ENCODE results near the gene SCT. TPM values are rescaled to one million over a fixed set of nuclear protein-coding genes. Genes with fewer than 3 reads are reported as not detected.
A peak's percentile ranks its signal among the peaks of the same experiment; 100 is the strongest.

Gene SCT
- total and polyA plus RNA-seq, 2 of the 4 experiments (the other 2 are of a cell fraction), result not detected

DNA sequence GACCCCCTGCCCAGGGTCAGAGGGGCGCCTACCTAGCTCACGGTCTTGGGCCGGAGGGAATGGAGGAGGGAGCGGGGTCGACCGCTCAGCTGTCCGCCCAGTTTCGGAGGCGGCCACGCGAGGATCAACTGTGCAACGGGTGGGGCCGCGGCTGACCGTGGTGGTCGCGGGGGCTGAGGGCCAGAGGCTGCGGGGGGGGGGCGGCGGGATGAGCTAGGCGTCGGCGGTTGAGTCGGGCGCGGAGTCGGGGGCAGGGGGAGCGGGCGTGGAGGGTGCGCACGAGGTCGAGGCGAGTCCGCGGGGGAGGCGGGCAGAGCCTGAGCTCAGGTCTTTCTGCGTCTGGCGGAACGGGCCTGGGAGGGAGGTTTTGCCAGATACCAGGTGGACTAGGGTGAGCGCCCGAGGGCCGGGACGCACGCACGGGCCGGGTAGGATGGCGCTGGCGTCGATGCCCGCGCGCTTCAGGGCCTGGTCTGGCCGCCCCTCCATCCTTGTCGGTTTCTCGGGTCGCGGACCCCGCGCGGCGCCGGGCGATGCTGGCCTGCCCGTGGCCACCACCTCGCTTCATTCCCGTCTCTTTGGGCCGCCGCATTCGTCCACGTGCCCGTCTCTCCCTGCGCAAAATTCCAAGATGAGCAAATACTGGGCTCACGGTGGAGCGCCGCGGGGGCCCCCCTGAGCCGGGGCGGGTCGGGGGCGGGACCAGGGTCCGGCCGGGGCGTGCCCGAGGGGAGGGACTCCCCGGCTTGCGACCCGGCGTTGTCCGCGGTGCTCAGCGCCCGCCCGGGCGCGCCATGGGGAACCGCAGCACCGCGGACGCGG, 9.7 kb upstream of the SCT start, which contains the start of gene DRD4:
TSS of gene DRD4 (plus strand) at position 759 of the 822 bp plus-strand sequence. CDS start at position 795, 36 bp downstream.
- no TSS peak for BruUV-seq (replicated peaks)
- Histone ChIP-seq H2BK20ac (ENCODE audit: low read depth, low read length) (no peak within 1 kb of the TSS), H4K5ac (ENCODE audit: low read depth, low read length) (no peak within 1 kb of the TSS; the same call in 1 of the 2 replicates), H3K36me3 (ENCODE audit: control insufficient read depth, insufficient read depth, low read length) (peaks cover 4% of the 10 kb centered on the region), H3K4me3 (ENCODE audit: insufficient read depth, low read depth, low read length) (peak within 1 kb of the TSS; percentile 23; the same call in 1 of the 2 replicates), H2BK15ac (ENCODE audit: low read depth, low read length) (no peak within 1 kb of the TSS), H3K27me3 (ENCODE audit: control insufficient read depth, insufficient read depth, low read length) (peaks cover 16% of the 10 kb centered on the region; the same call in 1 of the 2 replicates), H3K9me3 (ENCODE audit: control insufficient read depth, insufficient read depth, low read length) (no peaks in the 10 kb centered on the region), H4K91ac (ENCODE audit: insufficient read depth, low read depth, low read length) (no peak within 1 kb of the TSS), H4K20me1 (ENCODE audit: insufficient read depth, low read length) (peaks cover 41% of the 10 kb centered on the region), H3K9me1 (ENCODE audit: insufficient read depth, low read length) (no peaks in the 10 kb centered on the region), H3K23ac (ENCODE audit: low read depth, low read length) (no peak within 1 kb of the TSS), H3K9ac (ENCODE audit: low read depth, low read length) (no peak within 1 kb of the TSS), H4K8ac (ENCODE audit: low read depth in 2 of 2, low read length in 2 of 2) (no peak within 1 kb of the TSS; a peak in 1 of 4 replicates), H2BK120ac (ENCODE audit: low read depth, low read length) (no peak within 1 kb of the TSS), H3K4ac (ENCODE audit: low read depth, low read length) (no peak within 1 kb of the TSS), H2AFZ (replicated peaks; ENCODE audit: low read length, poor library complexity) (peak within 1 kb of the TSS; percentile 79), H2AK5ac (ENCODE audit: low read depth, low read length) (no peak within 1 kb of the TSS), H3K4me2 (ENCODE audit: low read depth, low read length) (peak within 1 kb of the TSS; percentile 72), H3K27ac (ENCODE audit: insufficient read depth, low read length) (no peak within 1 kb of the TSS), H3K56ac (ENCODE audit: extremely low read depth, insufficient read depth, low read length) (no peak within 1 kb of the TSS), H3K18ac (ENCODE audit: low read depth, low read length) (no peak within 1 kb of the TSS), H3K79me1 (ENCODE audit: low read depth in 1 of 2, low read length in 2 of 2) (no peaks in the 10 kb centered on the region), H2AK9ac (replicated peaks; ENCODE audit: low read depth, low read length, poor library complexity) (peak within 1 kb of the TSS; percentile 42), H3K14ac (replicated peaks; ENCODE audit: low read depth, low read length) (no peak within 1 kb of the TSS), H2BK5ac (ENCODE audit: low read depth, low read length, poor library complexity, severe bottlenecking) (no peak within 1 kb of the TSS), H3K4me1 (ENCODE audit: control insufficient read depth, insufficient read depth, low read length) (peaks cover 10% of the 10 kb centered on the region; the same call in 1 of the 2 replicates)
- ATAC-seq (ENCODE audit: low read depth) (peak; percentile 93), DNase-seq (peak; percentile 37)
- in situ Hi-C loops (cut with MboI; ENCODE audit: low sequenced_read_pairs), result no loop called here
- TF ChIP-seq, protein P1, sequence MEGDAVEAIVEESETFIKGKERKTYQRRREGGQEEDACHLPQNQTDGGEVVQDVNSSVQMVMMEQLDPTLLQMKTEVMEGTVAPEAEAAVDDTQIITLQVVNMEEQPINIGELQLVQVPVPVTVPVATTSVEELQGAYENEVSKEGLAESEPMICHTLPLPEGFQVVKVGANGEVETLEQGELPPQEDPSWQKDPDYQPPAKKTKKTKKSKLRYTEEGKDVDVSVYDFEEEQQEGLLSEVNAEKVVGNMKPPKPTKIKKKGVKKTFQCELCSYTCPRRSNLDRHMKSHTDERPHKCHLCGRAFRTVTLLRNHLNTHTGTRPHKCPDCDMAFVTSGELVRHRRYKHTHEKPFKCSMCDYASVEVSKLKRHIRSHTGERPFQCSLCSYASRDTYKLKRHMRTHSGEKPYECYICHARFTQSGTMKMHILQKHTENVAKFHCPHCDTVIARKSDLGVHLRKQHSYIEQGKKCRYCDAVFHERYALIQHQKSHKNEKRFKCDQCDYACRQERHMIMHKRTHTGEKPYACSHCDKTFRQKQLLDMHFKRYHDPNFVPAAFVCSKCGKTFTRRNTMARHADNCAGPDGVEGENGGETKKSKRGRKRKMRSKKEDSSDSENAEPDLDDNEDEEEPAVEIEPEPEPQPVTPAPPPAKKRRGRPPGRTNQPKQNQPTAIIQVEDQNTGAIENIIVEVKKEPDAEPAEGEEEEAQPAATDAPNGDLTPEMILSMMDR (conservative IDR thresholded peaks at IDR 0.05; ENCODE audit: low read depth, low read length), result no peak
- TF ChIP-seq POLR2A (IDR thresholded peaks at IDR 0.05; ENCODE audit: low read depth, low read length) (no peak), FOS (IDR thresholded peaks at IDR 0.05; ENCODE audit: low read depth, low read length) (no peak), CEBPB (IDR thresholded peaks at IDR 0.05; ENCODE audit: low read depth, low read length) (no peak), MAFK (IDR thresholded peaks at IDR 0.05; ENCODE audit: low read depth, low read length) (no peak), SMC3 (IDR thresholded peaks at IDR 0.05; ENCODE audit: low read depth, low read length) (no peak), RFX5 (IDR thresholded peaks at IDR 0.05; ENCODE audit: low read depth, low read length) (no peak), USF2 (IDR thresholded peaks at IDR 0.05; ENCODE audit: low read depth, low read length) (peak; percentile 44; the same call in 1 of the 2 replicates), CHD1 (IDR thresholded peaks at IDR 0.05; ENCODE audit: low read depth, low read length) (no peak), MAZ (IDR thresholded peaks at IDR 0.05; ENCODE audit: borderline replicate concordance, low read depth, low read length) (no peak), RAD21 (IDR thresholded peaks at IDR 0.05; ENCODE audit: low read length) (no peak), MXI1 (IDR thresholded peaks at IDR 0.05; ENCODE audit: borderline replicate concordance, low read depth, low read length) (no peak), ELK1 (IDR thresholded peaks at IDR 0.05; ENCODE audit: borderline replicate concordance, low read depth, low read length) (no peak), BHLHE40 (IDR thresholded peaks at IDR 0.05; ENCODE audit: low read depth, low read length) (peak; percentile 38; the same call in 1 of the 2 replicates)
- dilution Hi-C loops (cut with HindIII; ENCODE audit: low sequenced_read_pairs, unreplicated experiment), result no loop called here
- CTCF ChIA-PET, result no interaction called here
- 14% methylated on average over 50 of the region's 100 CpGs; no CpG with 5 or more reads in 1 of the 2 experiments for WGBS, 2 experiments (ENCODE audit: extremely low coverage in 2 of 2, insufficient read length in 1 of 2)
- intact Hi-C loops (cut with micrococcal nuclease), result no loop called here
- POLR2A ChIA-PET (ENCODE audit: unreplicated experiment), result no interaction called here

Measured in IMR-90 (cell line).